HL-60 (cell line): ENCODE results near the gene DNAJB8.

ENCODE experiments used
- CTCF ChIP-seq: IDR thresholded peaks from one replicate; pipeline ENCODE4 v1.5.1; 2011; ENCODE audit warnings: low read length, control low read depth, inconsistent platforms; ENCODE audit not compliant: insufficient read depth
- POLR2AphosphoS5 ChIP-seq: IDR thresholded peaks from 2 replicates; pipeline ENCODE4 v1.6.1; 2012; ENCODE audit warnings: low read depth

- TF ChIP-seq CTCF (no peak), POLR2AphosphoS5 (no peak)
Measured at GRCh38 chr3:128484404-128485281, 18.0 kb upstream of the DNAJB8 start.
